K562 (cell line): Measurements from ENCODE around the gene ACOX2.

Experiments used
- CTCF ChIP-seq, 3 experiments: IDR thresholded peaks in 2 of 3; conservative IDR thresholded peaks in 1 of 3; 2 replicates each; pipeline ENCODE4 v1.5.1; 2011 to 2012; ENCODE audit warnings: low read length in 3 of 3, mild to moderate bottlenecking in 3 of 3, control low read depth in 2 of 3, improper control_type of control experiment in 1 of 3, inconsistent platforms in 1 of 3, low read depth in 1 of 3, mixed read lengths in 1 of 3, moderate library complexity in 1 of 3; ENCODE audit not compliant: insufficient read depth in 2 of 3
- FOXJ3 ChIP-seq: sonication (generic); formaldehyde crosslinking; IDR thresholded peaks from 2 replicates; pipeline ENCODE4 v1.4.0; 2020; ENCODE audit warnings: mild to moderate bottlenecking, missing genetic modification reagents
- HDAC6 ChIP-seq: IDR thresholded peaks from 2 replicates; pipeline ENCODE4 v1.6.1; 2012; ENCODE audit warnings: low read depth, mild to moderate bottlenecking, control low read depth, inconsistent platforms, low read length, moderate library complexity
- TRIM28 ChIP-seq: fragments of 450-650 bp; IDR thresholded peaks from 2 replicates; pipeline ENCODE4 v1.6.1; 2017

GRCh38 chr3:58462829-58463180 is 74.2 kb downstream of the ACOX2 start:
- TF ChIP-seq FOXJ3 (CRISPR knock-in tag) (no peak), CTCF (IDR thresholded peaks at IDR 0.05 in 2 of 3, conservative IDR thresholded peaks at IDR 0.05 in 1 of 3; ENCODE audit: insufficient read depth in 2 of 3, low read depth in 1 of 3, low read length in 3 of 3) (no peak), HDAC6 (no peak), TRIM28 (no peak)
